NCI-H1105 (cell line): ENCODE results near the gene GALNT17.

Experiments used
- DNase-seq: peaks from one replicate; lab custom pipeline; 2025; lab: John Stamatoyannopoulos, UW

The GALNT17 gene

DNA sequence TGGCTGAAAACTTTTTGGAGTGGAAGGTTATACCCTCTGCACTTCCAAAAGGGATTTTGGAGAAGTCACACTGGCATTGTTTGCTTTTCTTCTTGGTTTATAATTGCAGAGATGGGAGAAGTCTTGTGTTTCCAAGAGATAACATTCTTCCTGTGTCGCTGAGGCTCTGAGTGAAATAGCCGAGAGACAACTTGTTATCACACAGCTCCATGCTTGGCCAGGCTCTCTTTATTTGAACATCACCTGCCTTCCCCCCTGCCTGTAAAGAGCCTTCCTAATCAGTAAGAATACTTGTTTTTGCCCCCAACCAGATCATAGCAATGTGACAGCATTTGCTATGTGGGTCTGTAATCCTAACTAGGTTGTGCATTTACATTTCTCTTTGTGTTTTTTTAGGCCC, 270.7 kb downstream of the GALNT17 start:
- DNase-seq: no peak

DNA sequence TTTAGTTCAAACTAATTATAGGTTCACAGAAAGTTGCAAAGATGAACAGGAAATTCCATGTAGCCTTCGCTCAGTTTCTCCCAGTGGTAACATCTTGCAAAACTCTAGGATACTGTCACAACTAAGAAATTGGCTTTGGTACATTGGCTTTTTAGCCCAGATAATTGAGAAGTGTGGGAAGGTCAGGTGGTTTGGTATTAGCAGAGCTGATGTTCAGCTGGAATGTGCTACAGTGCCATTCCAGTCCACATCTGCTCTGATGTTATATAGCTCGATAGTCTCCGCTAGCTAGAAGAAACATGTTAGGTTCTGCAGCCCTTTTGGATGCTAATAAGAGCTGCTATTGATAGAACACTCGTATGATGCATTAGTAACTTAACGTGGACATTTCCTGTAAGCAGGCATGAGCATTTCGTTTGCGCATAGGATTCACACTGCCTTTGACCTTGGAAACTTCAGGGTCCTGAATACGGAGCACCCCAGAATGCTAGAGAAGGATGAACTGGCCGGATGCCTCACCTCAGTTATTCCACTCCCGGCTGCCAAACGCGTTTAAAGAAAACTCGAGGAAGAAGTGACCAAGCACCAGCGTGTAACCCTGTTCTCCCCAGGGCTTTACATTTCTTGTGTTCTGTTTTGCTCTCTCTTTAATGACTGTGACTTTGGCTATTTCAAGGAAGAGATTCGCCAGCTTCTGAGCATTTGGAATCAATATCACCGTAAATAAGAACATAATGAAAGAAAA, 271.4 kb downstream of the GALNT17 start:
- DNase-seq: no peak

DNA sequence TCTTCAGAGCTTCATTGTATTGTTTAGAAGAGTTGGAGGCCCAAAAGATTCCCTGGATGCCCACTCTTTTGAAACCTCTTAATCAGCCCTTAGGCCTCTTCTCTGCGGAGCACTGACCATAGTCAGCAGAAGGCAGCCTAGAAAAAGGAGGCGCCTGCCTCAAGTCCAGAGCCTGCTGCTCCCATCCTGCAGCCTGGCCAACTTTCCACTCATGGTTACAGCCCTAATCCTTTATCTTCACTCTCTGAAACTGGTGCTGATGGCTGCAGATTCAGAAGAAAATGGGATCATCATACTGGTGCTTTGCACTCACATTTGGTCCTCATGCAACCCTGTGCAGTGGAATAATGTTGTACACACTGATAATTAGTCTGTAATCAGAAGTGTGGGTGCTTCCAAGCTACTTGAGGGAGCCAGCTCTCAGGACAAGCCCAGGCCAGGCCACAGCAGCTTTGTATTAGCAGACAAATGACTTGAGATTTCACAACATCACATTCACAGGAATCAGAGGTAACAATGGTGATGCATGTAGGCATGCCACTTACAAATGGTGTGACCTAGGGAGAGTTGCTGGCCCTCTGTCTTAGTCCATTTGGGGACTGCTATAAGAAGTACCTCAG, 272.9 kb downstream of the GALNT17 start:
- no peak for DNase-seq

DNA sequence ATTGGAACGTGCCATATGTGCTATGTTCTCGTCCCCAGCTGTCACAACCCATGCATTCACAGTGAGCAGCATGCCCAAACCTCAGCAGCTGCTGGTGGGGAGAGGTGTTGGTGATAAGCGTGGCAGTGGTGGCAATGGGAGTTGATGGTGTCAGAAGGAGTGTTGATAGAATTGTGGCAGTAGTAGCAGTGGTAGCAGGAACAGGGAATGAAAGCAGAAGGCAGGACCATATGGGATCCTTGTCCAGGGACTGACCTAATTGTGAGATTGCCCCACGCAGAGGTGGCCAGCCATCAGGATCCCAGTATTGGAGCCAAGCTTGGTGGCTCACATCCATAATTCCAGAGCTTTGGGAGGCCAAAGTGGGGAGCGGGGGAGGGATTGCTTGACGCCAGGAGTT, 276.3 kb downstream of the GALNT17 start:
- DNase-seq: no peak

DNA sequence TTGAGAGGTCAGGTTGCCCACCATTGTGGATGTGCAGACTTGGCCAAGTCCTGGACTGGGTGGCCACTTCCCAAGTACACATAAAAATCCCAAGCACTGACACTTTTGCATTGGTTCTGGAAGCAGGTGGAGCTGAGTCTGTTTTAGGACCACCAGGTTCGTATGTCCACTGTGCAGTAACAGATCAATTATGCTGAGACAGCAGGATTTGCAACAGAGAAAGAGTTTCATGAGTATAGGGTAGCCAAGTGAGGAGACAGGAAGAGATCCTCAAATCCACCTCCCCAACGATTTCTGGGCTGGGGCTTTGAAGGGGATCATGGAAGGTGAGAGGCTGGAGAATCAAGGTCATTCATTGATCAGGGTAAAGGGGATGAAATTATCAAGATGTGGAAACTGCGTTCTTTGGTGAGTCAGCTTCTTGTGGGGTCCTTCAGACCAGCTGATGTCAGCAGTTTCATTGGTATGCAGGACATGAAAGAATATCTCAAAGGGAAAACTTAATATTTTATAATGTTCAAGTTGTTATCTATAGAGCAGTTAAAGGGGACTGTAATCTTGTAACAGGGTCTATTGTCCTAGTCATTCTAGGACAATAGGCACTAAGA, 277.7 kb downstream of the GALNT17 start:
- DNase-seq: no peak

DNA sequence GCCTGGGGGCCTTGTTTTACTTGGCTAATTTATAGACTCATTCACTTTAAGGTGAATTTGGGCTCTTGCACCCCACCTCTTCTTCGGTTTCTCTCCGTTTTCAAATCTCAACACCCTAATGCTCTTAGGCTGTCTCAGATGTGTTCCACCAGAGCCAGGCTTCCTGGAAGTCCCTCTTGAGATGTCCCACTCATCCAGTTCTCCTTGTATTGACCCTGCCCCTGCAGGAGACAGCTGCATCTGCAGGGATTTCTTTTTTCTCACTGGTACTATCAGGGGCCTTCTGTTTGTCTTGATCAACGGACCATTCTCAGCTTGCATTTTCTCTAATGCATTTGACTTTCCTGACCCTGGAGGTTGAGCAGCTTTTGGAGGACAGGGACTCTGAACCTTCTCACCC, 279.5 kb downstream of the GALNT17 start:
- no peak for DNase-seq

- DNase-seq: no peak
Observed at GRCh38 chr7:71414490-71414889, 282.5 kb downstream of the GALNT17 start.

DNA sequence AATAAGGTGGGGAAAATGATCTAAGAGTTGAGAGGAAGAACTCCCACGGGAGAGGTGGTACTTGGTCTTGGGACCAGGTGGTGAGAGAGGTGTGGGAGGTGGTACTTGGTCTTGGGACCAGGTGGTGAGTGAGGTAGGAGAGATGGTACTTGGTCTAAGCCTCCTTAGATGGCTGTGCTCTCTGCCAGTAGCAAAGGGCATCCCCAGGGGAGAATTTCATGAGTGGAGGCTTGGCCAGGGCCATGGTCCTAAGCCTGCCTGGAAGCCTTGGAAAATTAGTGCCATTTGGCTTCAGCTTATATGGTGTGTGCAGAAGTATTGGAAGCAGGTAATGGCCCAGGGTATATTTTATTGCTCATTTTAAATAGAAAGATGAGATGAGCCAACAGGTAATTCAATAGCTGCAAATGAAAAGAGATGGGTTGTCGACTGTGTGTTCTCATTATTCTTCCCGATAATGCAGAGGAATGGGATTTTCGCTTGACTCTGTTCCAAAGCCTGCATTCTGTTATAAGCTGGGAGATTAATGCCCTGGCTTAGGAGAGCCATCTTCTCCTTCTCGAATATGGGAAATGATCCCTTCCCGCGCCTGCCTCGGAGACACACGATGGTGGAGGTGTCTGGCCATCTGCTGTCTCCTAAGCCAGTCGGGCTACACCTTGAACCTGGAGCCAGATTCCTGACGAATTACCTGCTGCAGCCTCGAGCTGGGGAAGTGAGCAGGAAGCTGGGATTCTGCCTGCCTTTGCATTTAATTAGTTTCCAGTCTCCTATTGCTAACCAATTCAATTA, 287.8 kb downstream of the GALNT17 start:
- DNase-seq: no peak

- no peak for DNase-seq
Observed at GRCh38 chr7:71422104-71422503, 290.2 kb downstream of the GALNT17 start.

DNA sequence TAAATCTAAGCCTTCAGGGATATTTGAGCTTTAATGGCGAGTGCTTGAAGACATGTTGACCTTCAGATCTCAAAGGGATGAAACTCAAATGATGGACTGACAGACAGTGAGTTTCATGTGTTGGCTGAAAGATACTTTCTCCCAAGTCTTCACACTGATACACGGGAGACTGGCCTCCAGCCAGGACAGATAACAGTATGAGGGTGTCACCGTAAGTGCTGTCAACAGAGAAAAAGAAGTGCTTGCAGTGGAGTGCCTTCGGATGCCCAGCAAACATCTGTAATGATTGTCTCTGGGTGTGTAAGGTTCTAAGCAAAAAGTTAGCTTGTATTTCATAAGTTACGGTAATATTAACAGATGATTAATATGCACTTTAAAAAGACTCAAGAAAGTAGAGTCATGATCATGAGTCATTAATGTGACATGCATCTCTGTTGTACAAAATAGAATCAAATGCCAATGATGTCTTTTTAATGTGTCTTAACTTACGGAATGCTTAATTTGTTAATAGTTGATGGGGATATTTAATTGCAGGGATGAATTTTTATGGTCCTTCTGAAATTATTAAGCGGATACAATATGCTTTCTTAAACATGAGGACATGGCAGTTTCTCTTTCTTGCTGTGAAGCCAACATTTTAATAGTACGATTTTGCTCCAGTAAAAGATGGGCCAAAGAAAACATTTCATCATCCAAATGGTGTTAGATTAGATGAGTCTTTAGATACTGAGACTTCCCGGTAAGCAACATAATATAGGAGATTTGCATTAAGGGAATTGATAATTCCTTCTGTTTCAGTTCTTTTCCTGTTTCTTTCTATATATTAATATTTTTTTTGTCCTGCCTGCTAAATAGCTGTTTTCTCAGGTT, 292.5 kb downstream of the GALNT17 start:
- no peak for DNase-seq

- DNase-seq: no peak
Observed at GRCh38 chr7:71429083-71429482, 297.1 kb downstream of the GALNT17 start.

DNA sequence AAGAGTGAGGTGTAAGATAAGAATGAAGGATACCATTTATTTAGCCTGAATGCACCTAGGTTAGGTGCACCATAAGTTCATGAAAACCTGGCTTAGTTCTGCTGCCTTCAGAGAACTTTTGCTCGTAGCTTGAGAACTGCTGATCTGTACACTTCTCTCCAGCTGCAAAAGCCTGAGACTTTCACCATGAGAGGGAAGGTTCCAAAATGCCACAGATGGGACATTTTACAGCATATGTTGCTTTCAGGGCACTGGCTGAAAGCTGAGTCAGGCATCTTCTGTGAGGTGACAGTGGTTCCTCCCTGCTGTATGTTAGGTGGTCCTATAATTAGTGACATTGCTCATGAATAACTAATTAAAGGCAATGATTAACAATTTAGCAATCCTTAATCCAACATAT, 298.3 kb downstream of the GALNT17 start:
- no peak for DNase-seq

DNA sequence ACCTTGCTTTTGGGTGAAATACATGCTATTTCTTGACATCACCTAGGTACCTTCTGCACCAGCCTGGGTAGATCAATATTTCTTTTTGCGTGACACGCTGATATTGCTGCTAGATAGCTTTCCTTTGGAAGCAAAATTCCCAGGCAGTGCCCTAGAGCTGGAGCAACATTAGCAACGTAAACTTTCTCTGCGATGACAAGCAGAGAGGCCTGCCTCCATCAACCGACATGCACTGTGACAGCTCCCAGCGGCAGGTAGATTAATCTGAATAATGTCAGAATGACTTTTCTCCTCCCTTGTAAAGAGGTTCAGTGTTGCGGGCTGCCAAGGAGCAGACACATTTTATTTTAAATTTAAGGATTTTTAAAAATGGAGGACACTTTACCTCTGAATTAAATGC, 307.4 kb downstream of the GALNT17 start:
- no peak for DNase-seq

GRCh38 chr7:71442492-71443190, 310.7 kb downstream of the GALNT17 start:
- DNase-seq: no peak

DNA sequence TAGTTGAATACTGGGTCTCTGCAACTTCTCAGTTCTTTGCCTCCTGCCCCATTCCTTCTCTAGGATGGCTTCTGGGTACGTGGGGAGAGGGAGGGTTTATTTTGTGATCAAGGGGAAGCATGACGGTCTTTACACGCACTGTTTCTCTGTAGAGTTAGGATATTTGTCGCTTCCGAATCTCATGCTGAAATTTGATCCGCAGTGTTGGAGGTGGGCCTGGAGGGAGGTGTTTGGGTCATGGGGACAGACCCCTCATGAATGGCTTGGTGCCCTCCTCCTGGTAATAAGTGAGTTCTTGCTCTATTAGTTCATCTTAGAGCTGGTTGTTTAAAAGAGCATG, 311.2 kb downstream of the GALNT17 start:
- no peak for DNase-seq

DNA sequence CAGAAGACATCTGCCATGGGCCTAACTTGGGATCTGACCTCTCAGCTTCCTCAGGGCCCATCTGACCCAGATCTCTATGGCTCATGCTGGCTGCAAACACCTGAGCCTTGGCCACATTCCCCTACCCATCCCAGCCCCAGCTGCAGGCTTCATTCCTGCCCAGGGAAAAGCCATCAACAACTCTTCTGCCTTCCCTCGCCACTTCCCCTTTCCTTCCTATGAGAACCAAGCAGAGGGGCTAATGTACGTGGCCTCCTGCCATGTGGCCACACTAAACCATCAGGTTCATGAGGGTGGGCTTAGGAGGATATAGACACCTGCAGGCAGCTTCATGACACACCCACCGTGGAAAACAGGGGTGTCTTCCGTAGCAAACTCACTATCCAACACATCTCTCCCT, 312.2 kb downstream of the GALNT17 start:
- DNase-seq: no peak

GRCh38 chr7:71453630-71454029, 321.7 kb downstream of the GALNT17 start:
- no peak for DNase-seq

- no peak for DNase-seq
Observed at GRCh38 chr7:71454981-71455380, 323.0 kb downstream of the GALNT17 start.

GRCh38 chr7:71457021-71457420, 325.1 kb downstream of the GALNT17 start:
- DNase-seq: no peak

GRCh38 chr7:71457846-71458590, 326.1 kb downstream of the GALNT17 start:
- DNase-seq: no peak
